ENCODE data around the gene COG5. TPM values are rescaled to one million over a fixed set of nuclear protein-coding genes. Genes with fewer than 3 reads are reported as not detected.
A peak's percentile ranks its signal among the peaks of the same experiment; 100 is the strongest.

Gene COG5
- total and polyA plus RNA-seq, 11 donors: 9.4 to 61.6 (median 42.1) TPM

DNA sequence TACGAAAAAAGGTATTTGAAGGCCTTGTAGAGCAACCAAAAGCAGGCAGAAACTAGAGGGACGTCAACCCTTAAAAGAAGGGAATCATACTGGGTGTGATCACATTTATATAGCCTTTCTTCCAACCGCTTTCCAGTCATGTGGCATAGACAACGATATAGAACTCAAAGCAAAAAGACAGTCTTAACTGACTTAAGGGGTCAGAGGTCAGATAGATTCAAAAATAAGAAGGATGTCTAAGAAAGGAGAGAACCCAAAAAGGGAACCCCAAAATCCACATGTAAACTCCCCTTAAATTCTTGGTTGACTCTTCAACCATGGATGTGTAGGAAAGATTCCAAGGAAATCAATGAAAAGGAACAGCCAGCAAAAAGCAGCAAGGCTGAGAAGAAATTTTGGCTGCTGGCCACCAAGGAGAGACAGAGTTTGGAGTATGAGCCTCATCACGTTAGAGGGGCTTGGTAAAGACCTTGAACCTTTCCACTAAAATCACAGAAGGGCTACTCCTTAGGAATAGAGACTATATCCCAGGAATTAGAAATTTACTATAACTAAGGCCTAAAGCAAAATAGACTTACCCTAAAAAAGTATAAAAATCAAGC is 24.9 kb upstream of the COG5 start:
- intact Hi-C loops (cut with DNase I): loop anchor here in 3 of 10 donors (10.0 kb wide), 4 partner anchors 124 to 404 kb away; no protein-coding TSS in a partner anchor
- peaks cover 0 to 34% (median 10%) of the 10 kb centered on the region in 12 donors for H3K4me1 ChIP-seq
- TF ChIP-seq, protein P1, sequence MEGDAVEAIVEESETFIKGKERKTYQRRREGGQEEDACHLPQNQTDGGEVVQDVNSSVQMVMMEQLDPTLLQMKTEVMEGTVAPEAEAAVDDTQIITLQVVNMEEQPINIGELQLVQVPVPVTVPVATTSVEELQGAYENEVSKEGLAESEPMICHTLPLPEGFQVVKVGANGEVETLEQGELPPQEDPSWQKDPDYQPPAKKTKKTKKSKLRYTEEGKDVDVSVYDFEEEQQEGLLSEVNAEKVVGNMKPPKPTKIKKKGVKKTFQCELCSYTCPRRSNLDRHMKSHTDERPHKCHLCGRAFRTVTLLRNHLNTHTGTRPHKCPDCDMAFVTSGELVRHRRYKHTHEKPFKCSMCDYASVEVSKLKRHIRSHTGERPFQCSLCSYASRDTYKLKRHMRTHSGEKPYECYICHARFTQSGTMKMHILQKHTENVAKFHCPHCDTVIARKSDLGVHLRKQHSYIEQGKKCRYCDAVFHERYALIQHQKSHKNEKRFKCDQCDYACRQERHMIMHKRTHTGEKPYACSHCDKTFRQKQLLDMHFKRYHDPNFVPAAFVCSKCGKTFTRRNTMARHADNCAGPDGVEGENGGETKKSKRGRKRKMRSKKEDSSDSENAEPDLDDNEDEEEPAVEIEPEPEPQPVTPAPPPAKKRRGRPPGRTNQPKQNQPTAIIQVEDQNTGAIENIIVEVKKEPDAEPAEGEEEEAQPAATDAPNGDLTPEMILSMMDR (IDR thresholded peaks at IDR 0.05): no peak
- TF ChIP-seq POLR2A (IDR thresholded peaks at IDR 0.05): no peak
- ATAC-seq (no peak), DNase-seq (no peak)
- H3K36me3 ChIP-seq: peaks cover 0 to 66% (median 36%) of the 10 kb centered on the region in 9 donors
- no peaks in the 10 kb centered on the region for H3K9me3 ChIP-seq
- 83 to 90% (median 88%) methylated on average over 5 of the region's 5 CpGs for WGBS, 4 donors
- no peak overlapping the region for H3K4me3 ChIP-seq
- no peak overlapping the region for H3K27ac ChIP-seq
- H3K27me3 ChIP-seq: no peaks in the 10 kb centered on the region

DNA sequence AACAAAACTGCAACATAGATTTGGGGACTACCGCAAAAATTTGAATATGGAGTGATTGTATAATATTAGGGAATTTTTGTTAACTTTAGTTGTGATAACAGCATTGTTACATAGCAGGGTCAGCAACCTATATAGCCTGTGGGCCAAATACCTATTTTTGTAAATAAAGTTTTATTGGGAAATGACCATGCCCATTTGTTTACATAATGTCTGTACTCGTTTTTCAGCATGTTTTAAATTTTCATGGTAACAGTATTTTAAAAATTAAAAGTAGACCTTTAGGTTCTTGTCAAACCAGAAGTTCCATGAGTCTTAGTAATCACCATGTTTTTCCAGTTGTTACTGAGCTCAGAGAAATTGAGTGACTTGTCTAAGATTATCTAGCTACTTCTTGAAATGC is 21.0 kb upstream of the COG5 start:
- Histone ChIP-seq H3K27me3 (no peaks in the 10 kb centered on the region), H3K27ac (no peak overlapping the region), H3K36me3 (peaks cover 0 to 58% (median 40%) of the 10 kb centered on the region in 9 donors), H3K4me1 (peaks cover 0 to 38% (median 22%) of the 10 kb centered on the region in 12 donors), H3K9me3 (no peaks in the 10 kb centered on the region), H3K4me3 (no peak overlapping the region)
- no peak for TF ChIP-seq POLR2A (IDR thresholded peaks at IDR 0.05)
- TF ChIP-seq, protein P1 (IDR thresholded peaks at IDR 0.05): no peak
- intact Hi-C loops (cut with DNase I): loop anchor here in 3 of 10 donors (5.0 to 10.0 kb wide), 5 partner anchors 107 to 400 kb away; no protein-coding TSS in a partner anchor
- 87 to 95% (median 92%) methylated on average over 2 of the region's 2 CpGs for WGBS, 4 donors
- DNase-seq (no peak), ATAC-seq (no peak)

DNA sequence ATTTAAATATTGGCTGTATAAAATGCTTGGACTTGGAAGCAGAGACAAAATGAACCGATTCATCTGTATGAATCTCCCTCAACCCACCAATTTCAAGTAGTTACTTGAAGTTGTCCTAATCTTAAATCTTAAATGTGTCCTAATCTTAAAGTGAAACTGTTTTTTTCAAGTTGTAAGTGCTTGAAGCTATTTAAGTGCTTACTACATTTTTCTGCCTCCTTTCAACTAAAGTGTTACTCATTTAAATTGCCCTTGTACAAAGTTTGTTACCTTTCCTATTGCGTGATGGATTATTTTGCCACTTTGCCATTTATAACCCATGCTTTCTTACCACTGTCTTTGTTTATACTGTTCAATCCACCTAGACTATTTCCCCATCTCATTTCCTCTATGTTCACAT is 19.2 kb upstream of the COG5 start:
- Histone ChIP-seq H3K4me3 (peak overlapping the region in 5 of 12 donors; percentile 81 to 88 (median 81)), H3K27ac (peak overlapping the region in 4 of 12 donors; percentile 2 to 97 (median 30)), H3K9me3 (no peaks in the 10 kb centered on the region), H3K36me3 (peaks cover 0 to 44% (median 34%) of the 10 kb centered on the region in 9 donors), H3K4me1 (peaks cover 0 to 44% (median 28%) of the 10 kb centered on the region in 12 donors), H3K27me3 (no peaks in the 10 kb centered on the region)
- no peak for ATAC-seq
- no peak for DNase-seq
- TF ChIP-seq, protein P1 (IDR thresholded peaks at IDR 0.05): no peak
- TF ChIP-seq POLR2A (IDR thresholded peaks at IDR 0.05): no peak
- 62 to 72% (median 69%) methylated on average over 2 of the region's 2 CpGs for WGBS, 4 donors
- intact Hi-C loops (cut with DNase I): loop anchor here in 3 of 10 donors (5.0 to 10.0 kb wide), 5 partner anchors 106 to 398 kb away; no protein-coding TSS in a partner anchor

DNA sequence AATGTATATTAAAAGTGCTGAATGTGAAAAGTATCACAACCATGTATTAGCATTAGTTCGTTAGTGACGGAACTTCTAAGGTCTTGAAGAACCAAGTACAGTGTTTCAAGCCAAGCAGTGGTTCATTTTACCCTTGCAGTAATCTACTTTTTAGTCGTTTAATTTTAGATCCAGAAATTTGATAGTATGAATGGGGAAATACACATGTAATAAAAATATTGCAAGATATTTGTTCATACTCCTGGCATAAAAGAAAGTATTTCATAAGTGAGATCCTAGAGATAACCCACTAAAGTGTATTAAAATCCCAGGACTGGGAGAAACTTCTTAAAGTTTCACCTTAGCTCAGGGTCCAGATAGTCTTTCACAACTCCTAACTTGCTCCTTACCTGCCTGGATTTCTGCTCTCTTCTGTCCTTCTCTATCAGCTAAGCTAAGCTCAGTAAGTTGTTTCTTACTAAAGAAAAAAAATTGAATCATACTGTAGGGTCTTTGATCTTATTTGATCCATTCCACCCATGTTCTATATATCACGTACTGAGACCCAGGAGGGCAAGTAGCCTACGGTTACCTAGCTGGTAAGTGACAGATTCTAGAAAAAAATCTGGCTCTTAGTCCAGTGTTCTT is 17.8 kb upstream of the COG5 start:
- DNase-seq (no peak), ATAC-seq (no peak)
- Histone ChIP-seq H3K4me1 (peaks cover 0 to 44% (median 26%) of the 10 kb centered on the region in 12 donors), H3K27ac (peak overlapping the region in 11 of 12 donors; percentile 95 to 99 (median 97)), H3K9me3 (no peaks in the 10 kb centered on the region), H3K27me3 (no peaks in the 10 kb centered on the region), H3K36me3 (peaks cover 0 to 32% (median 24%) of the 10 kb centered on the region in 9 donors), H3K4me3 (peak overlapping the region; percentile 74 to 89 (median 81))
- 11 to 22% (median 18%) methylated on average over 5 of the region's 5 CpGs for WGBS, 4 donors
- TF ChIP-seq, protein P1 (IDR thresholded peaks at IDR 0.05): no peak
- no peak for TF ChIP-seq POLR2A (IDR thresholded peaks at IDR 0.05)
- intact Hi-C loops (cut with DNase I): loop anchor here in 4 of 10 donors (2.0 to 10.0 kb wide), 6 partner anchors 13 to 397 kb away; no protein-coding TSS in a partner anchor

Measured in heart left ventricle (tissue), 16 donors.